Measurements from ENCODE around the gene PCNT.
"Not testable (repeated sequence)": the region's sequence is repeated elsewhere in the genome, so short reads cannot be mapped to it uniquely, and the experiment has no call there.

The PCNT gene

DNA sequence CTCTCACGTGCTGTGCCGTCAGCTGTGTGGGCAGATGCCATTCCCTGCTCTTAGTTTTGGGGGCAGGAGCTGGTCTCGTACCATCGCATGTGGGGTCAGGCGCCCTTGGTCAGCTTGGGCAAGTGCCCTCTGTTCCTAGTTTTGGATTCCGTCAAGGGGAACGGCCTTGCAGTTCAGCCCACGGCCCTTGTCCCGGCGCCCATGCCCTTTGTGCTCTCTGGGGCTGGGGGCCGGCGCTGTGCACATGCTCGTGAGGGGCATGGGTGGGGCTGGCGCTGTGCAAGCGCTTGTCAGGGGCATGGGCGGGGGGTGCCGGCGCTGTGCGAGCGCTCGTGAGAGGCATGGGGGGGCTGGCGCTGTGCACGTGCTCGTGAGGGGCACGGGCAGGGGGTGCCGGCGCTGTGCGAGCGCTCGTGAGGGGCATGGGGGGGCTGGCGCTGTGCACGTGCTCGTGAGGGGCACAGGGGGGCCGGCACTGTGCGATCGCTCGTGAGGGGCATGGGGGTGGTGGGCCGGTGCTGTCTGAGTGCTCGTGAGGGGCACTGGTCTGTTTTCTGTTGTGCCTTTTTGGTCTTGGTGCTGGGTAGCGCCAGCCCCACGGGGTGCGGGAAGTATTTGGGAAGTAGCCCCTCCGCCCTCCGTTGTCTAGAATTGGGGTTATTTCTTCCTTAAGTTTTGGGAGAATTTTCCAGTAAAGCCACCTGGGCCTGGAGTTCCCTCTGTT, 105.2 kb downstream of the PCNT start:
- no peak overlapping the region for H3K27ac Mint-ChIP-seq
- H3K4me1 Mint-ChIP-seq (ENCODE audit: low read depth): no peaks in the 10 kb centered on the region
- H3K36me3 Mint-ChIP-seq (ENCODE audit: low read depth): peaks cover 15% of the 10 kb centered on the region
- H3K4me3 Mint-ChIP-seq: no peak overlapping the region
- H3K27me3 Mint-ChIP-seq (ENCODE audit: low read depth): no peaks in the 10 kb centered on the region
- H3K9me3 Mint-ChIP-seq: no peaks in the 10 kb centered on the region

DNA sequence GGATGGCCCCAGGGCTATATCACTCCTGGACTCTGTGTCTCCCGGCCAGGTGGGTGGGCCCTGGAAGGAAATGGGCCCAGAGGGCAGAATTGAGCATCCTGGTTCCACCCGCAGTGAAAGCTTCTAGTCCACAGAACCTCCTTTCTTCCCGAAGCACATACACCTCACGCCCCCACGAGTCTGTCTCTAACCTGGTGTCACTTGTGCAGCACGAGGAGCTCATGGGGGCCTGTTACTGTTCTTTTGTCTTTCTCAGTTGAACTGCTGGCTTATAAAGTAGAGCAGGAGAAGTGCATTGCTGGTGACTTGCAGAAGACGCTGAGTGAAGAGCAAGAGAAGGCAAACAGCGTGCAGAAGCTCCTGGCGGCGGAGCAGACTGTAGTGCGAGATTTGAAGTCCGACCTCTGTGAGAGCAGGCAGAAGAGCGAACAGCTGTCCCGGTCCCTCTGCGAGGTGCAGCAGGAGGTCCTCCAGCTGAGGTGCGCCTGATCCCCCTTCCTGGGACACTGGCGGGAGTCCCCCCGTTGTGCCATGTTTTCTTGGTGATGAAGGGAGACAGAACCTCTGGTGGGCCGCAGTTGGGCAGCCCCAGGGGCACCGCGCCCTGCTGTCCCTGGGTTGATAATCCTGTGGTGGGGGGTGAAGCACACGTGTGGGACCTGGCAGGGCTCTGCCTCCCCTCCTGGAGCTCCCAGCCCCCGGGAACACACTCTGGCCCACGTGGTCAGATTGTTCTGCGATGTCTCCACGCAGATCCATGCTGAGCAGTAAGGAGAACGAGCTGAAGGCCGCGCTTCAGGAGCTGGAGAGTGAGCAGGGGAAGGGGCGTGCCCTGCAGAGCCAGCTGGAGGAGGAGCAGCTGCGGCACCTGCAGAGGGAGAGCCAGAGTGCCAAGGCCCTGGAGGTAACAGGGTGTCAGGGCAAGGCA, 106.1 kb downstream of the PCNT start:
- Mint-ChIP-seq H3K4me3 (no peak overlapping the region), H3K36me3 (ENCODE audit: low read depth) (peaks cover 17% of the 10 kb centered on the region), H3K27ac (no peak overlapping the region), H3K27me3 (ENCODE audit: low read depth) (no peaks in the 10 kb centered on the region), H3K9me3 (no peaks in the 10 kb centered on the region), H3K4me1 (ENCODE audit: low read depth) (no peaks in the 10 kb centered on the region)

GRCh38 chr21:46431448-46431847, 107.5 kb downstream of the PCNT start:
- H3K27ac Mint-ChIP-seq: no peak overlapping the region

DNA sequence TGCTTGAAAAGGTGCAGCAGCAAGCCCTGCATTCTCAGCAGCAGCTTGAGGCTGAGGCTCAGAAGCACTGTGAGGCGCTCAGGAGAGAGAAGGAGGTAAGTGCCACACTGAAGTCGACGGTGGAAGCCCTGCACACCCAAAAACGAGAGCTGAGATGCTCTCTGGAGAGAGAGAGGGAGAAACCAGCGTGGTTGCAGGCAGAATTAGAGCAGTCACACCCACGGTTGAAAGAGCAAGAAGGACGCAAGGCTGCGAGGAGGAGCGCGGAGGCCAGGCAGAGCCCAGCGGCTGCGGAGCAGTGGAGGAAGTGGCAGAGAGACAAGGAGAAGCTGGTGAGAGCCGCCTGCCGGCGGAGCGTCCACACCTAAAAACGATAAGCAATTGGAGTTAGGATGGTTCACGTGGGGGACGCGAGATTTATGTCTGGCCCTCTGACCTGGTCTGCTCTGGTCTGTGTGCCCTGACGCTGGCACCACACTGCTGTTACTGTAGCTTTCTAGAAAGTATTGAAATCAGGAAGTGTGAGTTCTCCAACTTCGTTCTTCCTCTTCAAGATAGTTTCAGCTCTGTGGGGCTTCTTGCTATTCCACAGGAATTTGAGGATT, 108.0 kb downstream of the PCNT start:
- Mint-ChIP-seq H3K36me3 (ENCODE audit: low read depth) (peaks cover 17% of the 10 kb centered on the region), H3K4me3 (no peak overlapping the region), H3K27me3 (ENCODE audit: low read depth) (no peaks in the 10 kb centered on the region), H3K27ac (no peak overlapping the region), H3K9me3 (no peaks in the 10 kb centered on the region), H3K4me1 (ENCODE audit: low read depth) (no peaks in the 10 kb centered on the region)

More at GRCh38 chr21:46431448-46431847, 107.5 kb downstream of the PCNT start:
- Mint-ChIP-seq H3K4me3 (no peak overlapping the region), H3K27me3 (ENCODE audit: low read depth) (no peaks in the 10 kb centered on the region), H3K36me3 (ENCODE audit: low read depth) (peaks cover 17% of the 10 kb centered on the region), H3K9me3 (no peaks in the 10 kb centered on the region), H3K4me1 (ENCODE audit: low read depth) (no peaks in the 10 kb centered on the region)

DNA sequence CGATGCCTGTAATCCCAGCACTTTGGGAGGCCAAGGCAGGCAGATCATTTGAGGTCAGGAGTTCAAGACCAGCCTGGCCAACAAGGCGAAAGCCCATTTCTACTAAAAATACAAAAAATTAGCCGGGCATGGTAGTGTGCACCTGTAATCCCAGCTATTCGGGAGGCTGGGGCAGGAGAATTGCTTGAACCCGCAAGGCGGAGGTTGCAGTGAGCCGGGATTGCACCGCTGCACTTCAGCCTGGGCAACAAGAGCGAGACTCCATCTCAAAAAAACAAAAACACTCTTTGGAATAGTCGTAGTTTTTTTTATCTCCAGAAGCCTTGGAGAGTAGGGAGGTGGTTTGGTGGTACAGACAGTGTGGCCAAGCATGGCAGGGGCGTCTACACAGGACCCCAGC, 109.2 kb downstream of the PCNT start:
- H3K36me3 Mint-ChIP-seq (ENCODE audit: low read depth): peaks cover 19% of the 10 kb centered on the region
- not testable (repeated sequence) for H3K9me3 Mint-ChIP-seq; H3K4me1 Mint-ChIP-seq (ENCODE audit: low read depth); H3K4me3 Mint-ChIP-seq; H3K27ac Mint-ChIP-seq; H3K27me3 Mint-ChIP-seq (ENCODE audit: low read depth)

DNA sequence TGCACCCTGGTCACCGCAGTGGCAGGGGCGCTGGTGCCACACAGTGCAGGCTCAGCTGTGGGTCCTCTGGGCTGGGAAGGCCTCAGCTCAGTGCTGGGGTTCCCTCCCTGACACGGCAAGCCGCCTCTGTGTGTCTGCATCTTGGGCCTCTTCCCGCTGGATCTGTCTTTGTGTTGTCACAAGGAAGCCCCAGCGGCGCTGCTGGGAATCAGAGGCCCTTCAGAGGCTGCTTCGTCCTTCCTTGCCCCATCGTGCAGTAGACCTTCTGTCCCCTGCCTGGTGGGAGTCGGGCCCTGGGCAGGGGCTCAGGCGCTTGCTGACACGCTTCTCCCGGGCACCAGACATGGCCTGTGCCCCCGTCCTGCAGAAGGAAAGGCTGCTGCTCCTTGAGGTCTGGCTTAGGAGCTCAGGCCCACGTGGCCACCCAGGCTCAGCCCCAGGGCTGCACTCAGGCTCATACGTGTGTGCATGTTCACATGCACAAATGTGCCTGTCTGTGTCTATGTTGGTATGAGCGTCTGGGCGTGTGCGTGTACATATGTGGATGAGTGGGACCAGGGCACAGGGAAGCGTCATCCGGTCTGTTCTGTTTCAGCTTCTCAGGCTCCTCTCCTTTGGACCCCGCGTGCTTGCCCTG, 110.5 kb downstream of the PCNT start:
- no peaks in the 10 kb centered on the region for H3K9me3 Mint-ChIP-seq
- no peak overlapping the region for H3K27ac Mint-ChIP-seq
- no peaks in the 10 kb centered on the region for H3K4me1 Mint-ChIP-seq (ENCODE audit: low read depth)
- H3K27me3 Mint-ChIP-seq (ENCODE audit: low read depth): no peaks in the 10 kb centered on the region
- H3K36me3 Mint-ChIP-seq (ENCODE audit: low read depth): peaks cover 21% of the 10 kb centered on the region
- H3K4me3 Mint-ChIP-seq: no peak overlapping the region

GRCh38 chr21:46435786-46436227, 111.9 kb downstream of the PCNT start:
- no peak overlapping the region for H3K4me3 Mint-ChIP-seq

GRCh38 chr21:46436621-46437020, 112.7 kb downstream of the PCNT start:
- H3K9me3 Mint-ChIP-seq: no peaks in the 10 kb centered on the region
- H3K36me3 Mint-ChIP-seq (ENCODE audit: low read depth): peaks cover 23% of the 10 kb centered on the region
- H3K4me1 Mint-ChIP-seq (ENCODE audit: low read depth): no peaks in the 10 kb centered on the region
- H3K27me3 Mint-ChIP-seq (ENCODE audit: low read depth): no peaks in the 10 kb centered on the region
- H3K4me3 Mint-ChIP-seq: no peak overlapping the region
- H3K27ac Mint-ChIP-seq: no peak overlapping the region

More at GRCh38 chr21:46435786-46436227, 111.9 kb downstream of the PCNT start:
- H3K36me3 Mint-ChIP-seq (ENCODE audit: low read depth): peaks cover 22% of the 10 kb centered on the region
- H3K9me3 Mint-ChIP-seq: no peaks in the 10 kb centered on the region
- H3K27me3 Mint-ChIP-seq (ENCODE audit: low read depth): no peaks in the 10 kb centered on the region
- no peaks in the 10 kb centered on the region for H3K4me1 Mint-ChIP-seq (ENCODE audit: low read depth)
- no peak overlapping the region for H3K27ac Mint-ChIP-seq

GRCh38 chr21:46437096-46437498, 113.1 kb downstream of the PCNT start:
- Mint-ChIP-seq H3K27ac (no peak overlapping the region), H3K4me1 (ENCODE audit: low read depth) (no peaks in the 10 kb centered on the region), H3K9me3 (no peaks in the 10 kb centered on the region), H3K36me3 (ENCODE audit: low read depth) (peaks cover 19% of the 10 kb centered on the region), H3K27me3 (ENCODE audit: low read depth) (no peaks in the 10 kb centered on the region), H3K4me3 (no peak overlapping the region)

DNA sequence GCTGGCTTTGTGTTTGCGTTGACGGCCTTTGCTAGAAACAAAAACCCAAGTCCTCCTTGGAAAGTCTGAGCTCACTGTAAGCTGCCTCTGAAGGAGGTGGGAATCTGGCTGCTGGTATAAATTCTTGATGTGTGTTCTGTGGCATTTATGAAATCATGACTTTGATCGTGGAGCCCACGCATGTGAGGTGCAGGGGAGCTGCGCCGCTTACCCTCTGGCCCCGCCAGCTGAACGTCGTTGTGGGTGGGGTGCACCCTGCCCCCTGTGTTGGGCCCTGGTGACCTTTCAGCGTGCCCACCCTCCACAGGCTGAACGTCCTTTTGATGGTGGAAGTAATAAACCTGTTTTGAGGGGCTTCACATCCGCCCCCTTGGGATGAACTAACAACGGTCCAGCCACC, 113.6 kb downstream of the PCNT start:
- H3K27me3 Mint-ChIP-seq (ENCODE audit: low read depth): no peaks in the 10 kb centered on the region
- H3K36me3 Mint-ChIP-seq (ENCODE audit: low read depth): peaks cover 20% of the 10 kb centered on the region
- H3K27ac Mint-ChIP-seq: no peak overlapping the region
- H3K4me1 Mint-ChIP-seq (ENCODE audit: low read depth): no peaks in the 10 kb centered on the region
- H3K9me3 Mint-ChIP-seq: no peaks in the 10 kb centered on the region
- no peak overlapping the region for H3K4me3 Mint-ChIP-seq

DNA sequence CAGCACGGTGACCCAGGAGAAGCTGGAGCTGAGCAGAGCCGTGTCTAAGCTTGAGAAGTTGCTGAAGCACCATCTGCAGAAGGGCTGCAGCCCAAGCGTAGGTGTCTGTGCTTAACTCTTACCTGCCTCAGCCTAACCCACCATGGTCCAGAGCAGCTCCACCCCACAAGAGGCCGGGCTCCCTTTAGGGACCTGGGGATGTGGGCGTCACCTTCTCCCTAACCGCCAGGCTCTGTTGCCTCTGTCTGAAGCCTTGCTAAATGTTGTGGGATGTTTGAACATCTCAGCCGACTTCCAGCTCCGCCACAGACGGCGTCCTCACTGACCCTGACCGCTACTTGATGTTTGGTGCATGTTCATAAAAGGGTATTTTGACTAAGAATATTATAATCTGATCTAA, 114.3 kb downstream of the PCNT start:
- Mint-ChIP-seq H3K4me3 (no peak overlapping the region), H3K9me3 (no peaks in the 10 kb centered on the region), H3K27me3 (ENCODE audit: low read depth) (no peaks in the 10 kb centered on the region), H3K4me1 (ENCODE audit: low read depth) (no peaks in the 10 kb centered on the region), H3K36me3 (ENCODE audit: low read depth) (peaks cover 22% of the 10 kb centered on the region), H3K27ac (no peak overlapping the region)

GRCh38 chr21:46439906-46440305, 116.0 kb downstream of the PCNT start:
- Mint-ChIP-seq H3K36me3 (ENCODE audit: low read depth) (peaks cover 22% of the 10 kb centered on the region), H3K27me3 (ENCODE audit: low read depth) (no peaks in the 10 kb centered on the region), H3K4me3 (no peak overlapping the region), H3K9me3 (no peaks in the 10 kb centered on the region), H3K4me1 (ENCODE audit: low read depth) (no peaks in the 10 kb centered on the region), H3K27ac (no peak overlapping the region)

- H3K4me3 Mint-ChIP-seq: no peak overlapping the region
- H3K36me3 Mint-ChIP-seq (ENCODE audit: low read depth): peaks cover 27% of the 10 kb centered on the region
- no peaks in the 10 kb centered on the region for H3K9me3 Mint-ChIP-seq
- no peaks in the 10 kb centered on the region for H3K27me3 Mint-ChIP-seq (ENCODE audit: low read depth)
- H3K27ac Mint-ChIP-seq: no peak overlapping the region
- no peaks in the 10 kb centered on the region for H3K4me1 Mint-ChIP-seq (ENCODE audit: low read depth)
Observed at GRCh38 chr21:46441331-46441730, 117.4 kb downstream of the PCNT start.

DNA sequence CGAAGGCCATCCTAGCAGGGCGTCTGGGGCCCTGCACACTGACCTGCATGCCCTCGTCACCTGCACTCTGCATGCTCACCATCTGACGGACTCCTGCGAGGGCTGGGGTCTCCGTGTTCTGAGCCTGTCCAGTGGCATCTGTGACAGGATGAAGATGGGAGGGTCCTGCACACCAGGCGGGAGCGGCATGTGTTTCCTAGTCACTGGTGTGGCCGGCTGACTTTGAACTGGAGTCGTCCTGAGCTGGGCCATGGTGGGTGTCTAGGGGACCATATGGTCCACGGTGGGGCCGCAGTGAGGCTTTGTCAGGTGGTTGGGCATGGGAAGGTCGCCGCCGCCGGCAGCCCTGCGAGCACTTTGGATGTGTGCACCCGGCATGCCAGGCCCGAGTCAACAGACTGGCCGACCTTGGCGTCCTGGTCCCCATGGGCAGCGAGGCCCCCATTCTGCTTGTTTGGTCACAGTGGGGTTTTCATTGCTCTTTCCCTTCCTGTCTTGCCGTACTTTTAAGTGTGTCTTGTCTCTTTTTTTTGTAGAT, 118.1 kb downstream of the PCNT start:
- Mint-ChIP-seq H3K36me3 (ENCODE audit: low read depth) (peaks cover 27% of the 10 kb centered on the region), H3K9me3 (no peaks in the 10 kb centered on the region), H3K27me3 (ENCODE audit: low read depth) (no peaks in the 10 kb centered on the region), H3K4me3 (no peak overlapping the region), H3K27ac (no peak overlapping the region), H3K4me1 (ENCODE audit: low read depth) (no peaks in the 10 kb centered on the region)
